Measurements from ENCODE around the gene CDCP1.

CDCP1 gene

DNA sequence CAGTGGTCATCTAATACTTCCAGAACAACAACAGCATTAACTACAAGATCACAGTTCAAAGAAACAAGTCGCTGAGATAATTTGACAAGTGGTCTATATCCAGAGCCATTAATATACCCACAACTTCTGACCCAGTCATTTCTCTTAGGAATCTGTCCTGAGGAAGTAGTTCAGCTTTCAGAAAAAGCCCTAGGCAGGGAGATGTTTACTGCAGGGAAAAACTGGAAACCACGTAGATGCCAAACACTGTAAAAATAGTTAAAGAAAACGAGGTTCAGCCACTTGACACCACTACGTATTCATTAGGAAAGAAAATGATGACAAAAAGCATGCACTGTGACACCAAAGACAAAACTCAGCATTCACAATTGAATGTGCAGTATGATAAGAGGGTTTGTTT, 22.3 kb upstream of the CDCP1 start:
- TF ChIP-seq EGR1 (IDR thresholded peaks at IDR 0.05) (no peak), ZBTB7A (IDR thresholded peaks at IDR 0.05; ENCODE audit: low read depth) (no peak), CEBPB (IDR thresholded peaks at IDR 0.05) (no peak), TEAD4 (IDR thresholded peaks at IDR 0.05) (no peak), TCF12 (IDR thresholded peaks at IDR 0.05; ENCODE audit: low read depth) (no peak), TAF1 (IDR thresholded peaks at IDR 0.05; ENCODE audit: low read depth) (no peak), FOXM1 (IDR thresholded peaks at IDR 0.05; ENCODE audit: borderline replicate concordance, low read depth) (no peak), YY1 (IDR thresholded peaks at IDR 0.05; ENCODE audit: low read depth) (no peak), CREB1 (IDR thresholded peaks at IDR 0.05; ENCODE audit: low read depth) (no peak), EP300 (IDR thresholded peaks at IDR 0.05; ENCODE audit: borderline replicate concordance) (no peak), RAD21 (IDR thresholded peaks at IDR 0.05; ENCODE audit: low read depth) (no peak), NFIC (IDR thresholded peaks at IDR 0.05) (no peak)
- TF ChIP-seq, protein P1, sequence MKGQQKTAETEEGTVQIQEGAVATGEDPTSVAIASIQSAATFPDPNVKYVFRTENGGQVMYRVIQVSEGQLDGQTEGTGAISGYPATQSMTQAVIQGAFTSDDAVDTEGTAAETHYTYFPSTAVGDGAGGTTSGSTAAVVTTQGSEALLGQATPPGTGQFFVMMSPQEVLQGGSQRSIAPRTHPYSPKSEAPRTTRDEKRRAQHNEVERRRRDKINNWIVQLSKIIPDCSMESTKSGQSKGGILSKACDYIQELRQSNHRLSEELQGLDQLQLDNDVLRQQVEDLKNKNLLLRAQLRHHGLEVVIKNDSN (IDR thresholded peaks at IDR 0.05), result no peak
- TF ChIP-seq, protein P2, sequence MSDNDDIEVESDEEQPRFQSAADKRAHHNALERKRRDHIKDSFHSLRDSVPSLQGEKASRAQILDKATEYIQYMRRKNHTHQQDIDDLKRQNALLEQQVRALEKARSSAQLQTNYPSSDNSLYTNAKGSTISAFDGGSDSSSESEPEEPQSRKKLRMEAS (IDR thresholded peaks at IDR 0.05), result no peak
- TF ChIP-seq, protein P3, sequence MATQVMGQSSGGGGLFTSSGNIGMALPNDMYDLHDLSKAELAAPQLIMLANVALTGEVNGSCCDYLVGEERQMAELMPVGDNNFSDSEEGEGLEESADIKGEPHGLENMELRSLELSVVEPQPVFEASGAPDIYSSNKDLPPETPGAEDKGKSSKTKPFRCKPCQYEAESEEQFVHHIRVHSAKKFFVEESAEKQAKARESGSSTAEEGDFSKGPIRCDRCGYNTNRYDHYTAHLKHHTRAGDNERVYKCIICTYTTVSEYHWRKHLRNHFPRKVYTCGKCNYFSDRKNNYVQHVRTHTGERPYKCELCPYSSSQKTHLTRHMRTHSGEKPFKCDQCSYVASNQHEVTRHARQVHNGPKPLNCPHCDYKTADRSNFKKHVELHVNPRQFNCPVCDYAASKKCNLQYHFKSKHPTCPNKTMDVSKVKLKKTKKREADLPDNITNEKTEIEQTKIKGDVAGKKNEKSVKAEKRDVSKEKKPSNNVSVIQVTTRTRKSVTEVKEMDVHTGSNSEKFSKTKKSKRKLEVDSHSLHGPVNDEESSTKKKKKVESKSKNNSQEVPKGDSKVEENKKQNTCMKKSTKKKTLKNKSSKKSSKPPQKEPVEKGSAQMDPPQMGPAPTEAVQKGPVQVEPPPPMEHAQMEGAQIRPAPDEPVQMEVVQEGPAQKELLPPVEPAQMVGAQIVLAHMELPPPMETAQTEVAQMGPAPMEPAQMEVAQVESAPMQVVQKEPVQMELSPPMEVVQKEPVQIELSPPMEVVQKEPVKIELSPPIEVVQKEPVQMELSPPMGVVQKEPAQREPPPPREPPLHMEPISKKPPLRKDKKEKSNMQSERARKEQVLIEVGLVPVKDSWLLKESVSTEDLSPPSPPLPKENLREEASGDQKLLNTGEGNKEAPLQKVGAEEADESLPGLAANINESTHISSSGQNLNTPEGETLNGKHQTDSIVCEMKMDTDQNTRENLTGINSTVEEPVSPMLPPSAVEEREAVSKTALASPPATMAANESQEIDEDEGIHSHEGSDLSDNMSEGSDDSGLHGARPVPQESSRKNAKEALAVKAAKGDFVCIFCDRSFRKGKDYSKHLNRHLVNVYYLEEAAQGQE (IDR thresholded peaks at IDR 0.05; ENCODE audit: low read depth), result no peak

DNA sequence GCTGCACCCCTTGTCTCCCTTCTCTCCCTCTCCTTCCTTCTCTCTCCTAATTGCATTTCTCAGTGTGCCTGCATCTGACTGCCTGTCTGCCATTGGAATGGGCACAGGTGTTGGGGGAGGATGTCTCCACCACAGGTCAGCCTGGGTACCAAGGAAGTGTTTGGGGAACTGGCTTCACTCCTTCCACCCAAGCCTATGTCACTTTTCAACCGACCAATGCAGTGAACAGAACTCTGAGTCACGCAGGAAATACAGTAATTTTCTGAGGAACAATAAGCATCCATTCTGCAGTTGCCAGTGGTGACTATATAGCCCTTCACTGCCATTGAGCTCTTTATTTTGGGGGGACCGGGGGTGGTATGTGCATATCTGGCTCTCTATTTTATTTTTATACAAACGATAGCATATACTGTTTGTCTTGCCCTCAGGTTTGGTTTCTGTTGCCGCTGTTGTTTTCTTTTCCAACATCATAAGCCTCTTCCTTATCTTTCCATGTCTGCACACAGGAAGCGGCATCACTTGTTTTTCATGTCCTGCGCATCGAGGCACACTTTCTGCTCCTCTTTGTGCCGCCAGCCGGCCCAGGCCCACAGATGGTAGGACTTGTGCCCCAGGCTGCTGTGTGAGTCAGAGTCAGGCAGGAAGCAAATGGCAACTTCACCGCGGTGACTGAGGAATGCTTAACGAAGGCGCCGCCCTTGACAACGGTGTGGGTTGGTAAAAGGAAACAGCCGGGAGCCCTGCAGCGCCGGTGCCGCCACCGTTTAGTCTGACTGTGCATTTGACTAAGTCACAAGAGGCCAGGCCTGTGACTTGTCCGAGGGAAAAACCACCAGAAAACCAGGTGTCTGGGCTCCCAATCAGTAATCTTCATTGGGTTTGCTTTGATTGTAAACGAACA, 21.1 kb upstream of the CDCP1 start:
- peak; percentile 12; the same call in 1 of the 2 replicates for TF ChIP-seq RAD21 (IDR thresholded peaks at IDR 0.05; ENCODE audit: low read depth)
- TF ChIP-seq YY1 (IDR thresholded peaks at IDR 0.05; ENCODE audit: low read depth), result peak; percentile 71; the same call in 1 of the 2 replicates
- peak; percentile 5; the same call in 1 of the 2 replicates for TF ChIP-seq CEBPB (IDR thresholded peaks at IDR 0.05)
- TF ChIP-seq CREB1 (IDR thresholded peaks at IDR 0.05; ENCODE audit: low read depth), result no peak
- TF ChIP-seq EGR1 (IDR thresholded peaks at IDR 0.05), result no peak
- 0 out of 2 replicates have a peak, but pooled peaks have one; percentile 46 for TF ChIP-seq TAF1 (IDR thresholded peaks at IDR 0.05; ENCODE audit: low read depth)
- TF ChIP-seq, protein P2 (IDR thresholded peaks at IDR 0.05), result peak; percentile 61
- TF ChIP-seq TEAD4 (IDR thresholded peaks at IDR 0.05), result peak; percentile 58

DNA sequence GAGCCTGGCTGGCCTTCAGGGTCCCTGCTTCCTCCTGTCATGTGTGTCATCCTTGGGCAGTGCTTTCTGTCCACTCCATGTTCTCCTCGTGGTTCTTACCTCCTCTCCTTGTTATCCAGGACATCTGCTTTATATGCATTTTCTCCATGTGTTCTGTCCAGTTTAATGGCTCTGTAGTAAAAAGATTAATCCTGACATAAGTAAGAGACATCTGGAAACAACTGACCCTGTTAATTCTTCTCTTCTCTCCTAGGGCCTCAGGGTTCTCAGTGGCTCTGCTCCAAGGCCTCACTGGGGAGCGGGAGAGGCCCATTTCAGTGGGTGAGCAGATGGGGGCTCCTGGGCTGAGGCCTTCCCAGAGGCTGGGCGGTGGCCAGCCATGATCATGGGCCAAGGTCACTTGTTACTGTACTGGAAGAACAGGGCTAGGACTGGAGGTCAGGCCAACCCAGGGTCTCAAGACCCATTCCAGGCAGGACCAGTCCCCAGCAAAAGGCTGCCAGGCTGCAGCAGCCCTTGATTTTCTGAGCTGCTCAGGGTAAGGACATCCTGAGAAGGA, 20.2 kb upstream of the CDCP1 start:
- TF ChIP-seq EGR1 (IDR thresholded peaks at IDR 0.05) (no peak), TCF12 (IDR thresholded peaks at IDR 0.05; ENCODE audit: low read depth) (no peak), TEAD4 (IDR thresholded peaks at IDR 0.05) (no peak), CEBPB (IDR thresholded peaks at IDR 0.05) (no peak), YY1 (IDR thresholded peaks at IDR 0.05; ENCODE audit: low read depth) (no peak), TAF1 (IDR thresholded peaks at IDR 0.05; ENCODE audit: low read depth) (no peak), FOXM1 (IDR thresholded peaks at IDR 0.05; ENCODE audit: borderline replicate concordance, low read depth) (no peak)
- TF ChIP-seq, protein P1 (IDR thresholded peaks at IDR 0.05), result no peak

DNA sequence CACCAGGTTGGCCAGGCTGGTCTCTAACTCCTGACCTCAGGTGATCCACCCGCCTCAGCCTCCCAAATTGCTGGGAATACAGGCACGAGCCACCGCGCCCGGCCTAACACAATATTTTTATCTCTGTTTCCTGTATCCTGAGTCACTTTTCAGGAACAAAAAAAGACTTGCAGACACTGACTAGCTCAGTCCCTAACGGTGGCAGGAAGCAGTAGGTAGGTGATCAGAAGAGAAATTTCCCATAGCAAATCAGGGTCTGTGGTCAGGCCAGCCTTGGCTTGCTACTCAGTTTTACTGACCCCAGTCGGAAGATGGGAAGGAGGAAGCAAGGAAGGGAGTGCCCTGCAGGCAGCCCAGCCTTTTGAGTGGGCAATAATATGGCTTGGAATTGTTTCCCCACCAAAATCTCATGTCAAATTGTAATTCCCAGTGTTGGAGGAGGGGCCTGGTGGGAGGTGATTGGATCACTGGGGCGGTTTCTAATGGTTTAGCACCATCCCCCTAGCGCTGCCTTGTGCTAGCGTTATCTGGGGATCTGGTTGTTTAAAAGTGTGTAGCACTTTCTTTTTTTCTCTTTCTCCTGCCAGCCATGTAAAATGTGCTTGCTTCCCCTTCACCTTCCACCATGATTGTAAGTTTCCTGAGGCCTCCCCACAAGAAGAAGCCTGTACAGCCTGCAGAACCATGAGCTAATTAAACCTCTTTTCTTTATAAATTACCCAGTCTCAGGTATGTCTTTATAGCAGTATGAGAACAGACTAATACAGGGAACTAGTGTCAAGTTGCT, 19.5 kb upstream of the CDCP1 start:
- TF ChIP-seq TCF12 (IDR thresholded peaks at IDR 0.05; ENCODE audit: low read depth) (no peak), RAD21 (IDR thresholded peaks at IDR 0.05; ENCODE audit: low read depth) (no peak), CREB1 (IDR thresholded peaks at IDR 0.05; ENCODE audit: low read depth) (no peak), NFIC (IDR thresholded peaks at IDR 0.05) (no peak), EP300 (IDR thresholded peaks at IDR 0.05; ENCODE audit: borderline replicate concordance) (no peak), ZBTB7A (IDR thresholded peaks at IDR 0.05; ENCODE audit: low read depth) (no peak), TEAD4 (IDR thresholded peaks at IDR 0.05) (no peak)
- TF ChIP-seq, protein P3 (IDR thresholded peaks at IDR 0.05; ENCODE audit: low read depth), result no peak
- TF ChIP-seq, protein P2 (IDR thresholded peaks at IDR 0.05), result no peak
- TF ChIP-seq, protein P1 (IDR thresholded peaks at IDR 0.05), result no peak
